GM10266 (cell line): ENCODE results near the gene PLA2G4F.

Source experiments
- DNase-seq: peaks from one replicate; pipeline ENCODE4 v3.0.0; 2012; ENCODE audit errors: extremely low spot score
- TF ChIP-seq, protein P1 (sequence below): IDR thresholded peaks from 2 replicates; pipeline ENCODE4 v1.5.1; 2012; ENCODE audit warnings: mild to moderate bottlenecking, low read depth; ENCODE audit not compliant: control insufficient read depth, insufficient read depth; ENCODE audit errors: missing control alignments

Gene PLA2G4F

DNA sequence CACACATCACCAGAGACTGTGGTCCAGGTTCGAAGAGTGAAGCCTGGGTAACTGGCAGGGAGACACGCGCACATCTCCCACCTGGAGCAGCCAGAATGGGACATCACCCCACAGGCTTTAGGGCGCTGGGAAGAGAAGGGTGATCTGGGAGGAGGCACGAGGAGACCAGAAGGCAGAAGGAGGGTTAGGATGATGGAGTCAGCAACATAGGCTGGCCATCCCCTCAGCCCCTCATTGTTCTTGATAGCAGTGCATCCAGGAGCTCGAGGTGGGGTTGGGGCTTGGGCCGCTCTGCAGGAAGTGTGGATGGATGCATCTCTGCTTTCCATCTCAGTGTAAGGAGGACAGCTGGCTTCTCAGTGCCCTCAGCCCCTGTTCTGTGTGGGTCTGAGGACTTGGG is 15.2 kb downstream of the PLA2G4F start:
- TF ChIP-seq, protein P1, sequence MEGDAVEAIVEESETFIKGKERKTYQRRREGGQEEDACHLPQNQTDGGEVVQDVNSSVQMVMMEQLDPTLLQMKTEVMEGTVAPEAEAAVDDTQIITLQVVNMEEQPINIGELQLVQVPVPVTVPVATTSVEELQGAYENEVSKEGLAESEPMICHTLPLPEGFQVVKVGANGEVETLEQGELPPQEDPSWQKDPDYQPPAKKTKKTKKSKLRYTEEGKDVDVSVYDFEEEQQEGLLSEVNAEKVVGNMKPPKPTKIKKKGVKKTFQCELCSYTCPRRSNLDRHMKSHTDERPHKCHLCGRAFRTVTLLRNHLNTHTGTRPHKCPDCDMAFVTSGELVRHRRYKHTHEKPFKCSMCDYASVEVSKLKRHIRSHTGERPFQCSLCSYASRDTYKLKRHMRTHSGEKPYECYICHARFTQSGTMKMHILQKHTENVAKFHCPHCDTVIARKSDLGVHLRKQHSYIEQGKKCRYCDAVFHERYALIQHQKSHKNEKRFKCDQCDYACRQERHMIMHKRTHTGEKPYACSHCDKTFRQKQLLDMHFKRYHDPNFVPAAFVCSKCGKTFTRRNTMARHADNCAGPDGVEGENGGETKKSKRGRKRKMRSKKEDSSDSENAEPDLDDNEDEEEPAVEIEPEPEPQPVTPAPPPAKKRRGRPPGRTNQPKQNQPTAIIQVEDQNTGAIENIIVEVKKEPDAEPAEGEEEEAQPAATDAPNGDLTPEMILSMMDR: no peak
- no peak for DNase-seq

DNA sequence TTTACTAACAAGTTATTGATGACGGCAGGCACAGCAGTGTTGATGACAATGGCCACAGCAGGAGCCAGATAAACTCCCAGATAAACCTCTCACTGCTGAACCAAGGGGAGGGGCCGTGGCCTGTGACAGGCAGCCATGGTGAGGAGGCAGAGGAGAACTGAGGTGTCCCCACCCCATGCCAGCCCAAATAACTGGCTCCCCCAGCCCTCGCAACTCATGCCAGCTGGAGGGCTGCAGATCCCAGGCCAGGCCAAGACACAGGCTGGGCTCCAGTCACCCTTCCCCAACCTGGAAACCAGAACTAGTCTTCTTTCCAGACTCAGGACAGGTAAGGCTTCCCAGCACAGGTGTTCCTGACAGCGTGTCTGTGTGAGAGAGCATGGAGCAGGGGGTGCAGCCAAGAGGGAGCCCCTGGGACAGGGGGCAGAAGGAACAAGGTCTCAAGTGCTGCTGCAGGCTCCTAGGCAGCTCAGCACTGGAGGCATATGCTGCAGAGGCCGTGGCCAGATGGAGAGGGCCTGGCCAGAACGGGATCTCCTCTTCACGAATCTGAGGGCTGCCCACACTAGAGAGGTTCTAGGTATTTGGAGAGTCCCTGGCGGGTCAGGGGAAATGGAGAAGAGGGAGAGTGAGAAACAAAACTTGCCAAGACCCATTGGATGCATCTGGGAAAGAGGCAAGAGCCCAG is 15.9 kb downstream of the PLA2G4F start:
- TF ChIP-seq, protein P1: no peak
- DNase-seq: no peak

DNA sequence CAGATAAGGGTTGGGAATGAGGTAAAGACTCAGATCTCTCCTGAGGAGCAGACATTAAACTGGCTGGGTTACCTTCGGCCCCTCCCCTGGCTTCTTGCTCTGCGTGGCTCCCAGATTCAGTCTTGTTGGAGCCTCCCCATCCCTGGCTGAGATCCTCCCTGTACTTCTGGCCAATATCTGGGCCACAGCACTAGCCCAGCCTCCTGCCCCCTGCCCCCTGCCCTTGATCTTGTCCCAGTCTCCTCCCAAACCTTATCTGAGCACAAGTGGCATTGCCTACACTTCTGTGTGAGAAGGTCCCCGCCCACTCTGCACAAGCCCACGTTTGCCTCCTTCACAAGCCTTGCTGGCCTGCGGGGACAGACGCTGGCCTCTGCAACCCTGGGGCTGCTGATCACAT is 16.8 kb downstream of the PLA2G4F start:
- no peak for DNase-seq
- TF ChIP-seq, protein P1: no peak

DNA sequence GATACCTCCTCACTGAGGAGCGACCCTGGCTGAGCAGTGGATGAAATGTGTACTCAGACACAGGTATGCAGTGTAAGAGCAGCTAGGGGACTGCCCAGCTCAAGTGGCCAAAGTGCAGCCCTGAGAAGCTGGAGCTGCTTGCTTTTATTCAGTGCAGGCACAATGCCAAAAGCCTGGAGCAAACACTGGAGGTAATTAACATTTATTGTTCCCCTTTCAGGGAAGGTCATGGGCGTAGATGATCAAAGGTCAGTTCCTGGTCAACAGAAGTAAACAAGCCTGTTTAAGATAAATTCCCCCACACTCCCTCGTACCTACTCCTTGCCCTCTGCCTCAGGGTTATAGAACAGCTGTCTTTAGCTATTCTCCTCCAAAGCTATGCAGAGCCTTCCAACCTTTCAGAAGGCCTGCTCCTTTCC is 17.5 kb downstream of the PLA2G4F start:
- TF ChIP-seq, protein P1: no peak
- no peak for DNase-seq

DNA sequence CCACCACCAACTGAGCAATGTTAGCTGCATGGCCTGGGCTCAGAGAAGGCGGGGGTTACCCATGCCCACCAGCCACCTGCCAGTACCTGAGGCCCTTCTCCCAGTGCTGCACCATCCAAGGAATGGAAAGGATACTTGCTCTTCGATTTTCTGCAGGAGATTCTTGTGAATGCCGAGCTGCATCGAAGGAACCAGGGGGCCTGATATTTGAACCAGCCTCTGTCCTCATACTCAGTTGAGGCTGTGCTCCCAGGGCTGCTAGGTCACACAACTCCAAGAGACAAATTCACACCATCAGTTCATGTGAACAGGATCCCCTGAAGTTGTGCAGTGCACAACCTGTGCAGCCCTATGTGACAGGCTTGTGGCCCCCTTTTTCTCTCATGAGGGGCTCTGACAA is 18.0 kb downstream of the PLA2G4F start:
- TF ChIP-seq, protein P1: no peak
- DNase-seq: no peak

DNA sequence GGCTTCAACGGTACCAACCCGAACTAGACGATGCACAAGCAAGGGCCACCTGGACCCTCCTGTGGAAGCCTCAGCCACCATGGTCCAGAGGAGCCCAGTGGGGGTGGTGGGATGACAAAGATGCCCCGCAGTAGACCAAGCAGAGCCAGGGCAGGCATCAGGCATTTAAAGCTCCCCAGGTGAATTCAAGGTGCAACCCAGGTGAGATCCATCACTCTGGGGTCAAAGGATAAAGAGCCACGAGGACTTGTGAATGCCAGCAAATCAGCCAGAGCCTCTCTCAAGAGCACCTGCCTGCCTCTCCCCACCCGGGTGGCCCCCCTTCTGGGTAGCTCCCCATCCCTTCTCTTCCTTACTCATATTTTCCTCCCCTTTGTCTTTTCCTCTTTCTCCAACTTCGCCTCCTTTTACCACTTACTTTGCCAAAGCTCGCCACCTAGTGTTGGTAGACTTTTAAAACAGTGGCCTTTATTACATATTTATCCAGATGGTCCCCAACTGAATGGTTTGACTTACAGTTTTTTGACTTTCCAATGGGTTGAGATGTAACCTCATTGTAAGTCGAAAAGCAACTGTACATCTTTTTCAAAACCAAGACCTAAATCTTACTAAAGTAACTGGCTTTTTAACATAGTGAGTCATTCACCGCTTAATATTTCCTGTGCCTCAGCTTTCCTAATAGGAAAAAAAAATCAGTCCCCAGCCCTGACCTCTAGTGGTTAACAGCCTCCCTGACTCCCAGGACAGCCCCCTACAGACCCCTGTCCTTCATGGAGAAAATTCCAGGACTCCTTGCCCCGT is 18.8 kb downstream of the PLA2G4F start:
- DNase-seq: peak; percentile 47
- TF ChIP-seq, protein P1: peak; percentile 66

DNA sequence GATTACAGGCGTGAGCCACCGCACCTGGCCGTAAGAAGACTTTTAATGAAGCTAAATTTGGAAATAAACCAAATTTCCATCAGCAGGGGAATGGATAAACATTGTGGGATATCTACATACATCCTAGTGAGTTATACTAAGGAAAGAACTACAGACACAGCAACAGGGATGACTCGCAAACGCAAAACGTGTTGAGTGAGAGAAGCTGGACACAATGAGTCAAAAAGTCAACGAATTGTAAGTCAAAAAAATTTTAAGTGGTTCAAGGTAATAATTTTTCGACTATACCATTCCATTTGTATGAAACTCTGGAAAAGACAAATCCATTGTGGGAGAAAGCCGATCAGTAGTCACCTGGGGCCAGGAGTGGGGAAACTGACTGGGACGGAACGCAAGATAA is 19.9 kb downstream of the PLA2G4F start:
- no peak for DNase-seq
- TF ChIP-seq, protein P1: no peak
